Activated CD4-positive, alpha-beta T cell treated with anti-CD3 and anti-CD28 coated beads, Interleukin-2, amount 50 U/mL, for 4 hours (primary cell): ENCODE data around the gene ANKRD16.
"Not testable (repeated sequence)": the region's sequence is repeated elsewhere in the genome, so short reads cannot be mapped to it uniquely, and the experiment has no call there.

Experiments
- DNase-seq, 2 experiments: peaks; one replicate each; pipeline ENCODE4 v3.0.0-alpha.2; 2020

Gene ANKRD16

GRCh38 chr10:5871596-5871995 lies 18.1 kb downstream of the ANKRD16 start:
- no peak for DNase-seq

DNA sequence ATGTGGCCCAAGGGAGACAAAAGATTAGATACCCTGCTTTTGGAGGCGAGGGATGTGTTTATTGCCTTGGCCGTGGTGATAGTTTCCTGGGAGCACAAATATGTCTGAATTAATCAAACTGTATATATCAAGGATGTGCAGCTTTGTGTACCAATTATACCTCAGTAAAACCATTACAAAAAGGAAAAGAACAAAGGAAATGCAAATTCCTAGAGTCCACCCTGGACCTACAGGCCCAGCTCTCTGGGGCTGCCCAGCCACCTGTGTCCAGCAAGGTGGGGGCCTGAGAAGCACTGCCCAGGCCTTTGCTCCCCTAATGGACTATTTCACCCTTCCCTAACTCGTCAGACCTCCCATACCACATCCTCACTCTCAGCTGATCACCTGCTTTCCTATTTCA lies 20.5 kb downstream of the ANKRD16 start:
- DNase-seq, result no peak

DNA sequence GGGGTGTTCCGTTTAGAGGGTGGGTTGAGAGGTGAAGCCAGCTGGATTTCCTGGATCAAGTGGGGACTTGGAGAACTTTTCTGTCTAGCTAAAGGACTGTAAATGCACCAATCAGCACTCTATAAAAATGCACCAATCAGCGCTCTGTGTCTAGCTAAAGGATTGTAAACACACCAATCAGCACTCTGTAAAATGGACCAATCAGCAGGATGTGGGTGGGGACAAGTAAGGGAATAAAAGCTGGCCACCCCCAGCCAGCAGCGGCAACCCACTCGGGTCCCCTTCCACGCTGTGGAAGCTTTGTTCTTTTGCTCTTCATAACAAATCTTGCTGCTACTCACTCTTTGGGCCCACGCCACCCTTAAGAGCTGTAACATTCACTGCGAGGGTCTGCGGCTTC lies 21.3 kb downstream of the ANKRD16 start:
- DNase-seq, result not testable (repeated sequence)

- DNase-seq, result not testable (repeated sequence)
Measured at GRCh38 chr10:5867091-5867615, 22.5 kb downstream of the ANKRD16 start.

- not testable (repeated sequence) for DNase-seq
Measured at GRCh38 chr10:5866451-5867081, 23.1 kb downstream of the ANKRD16 start.

DNA sequence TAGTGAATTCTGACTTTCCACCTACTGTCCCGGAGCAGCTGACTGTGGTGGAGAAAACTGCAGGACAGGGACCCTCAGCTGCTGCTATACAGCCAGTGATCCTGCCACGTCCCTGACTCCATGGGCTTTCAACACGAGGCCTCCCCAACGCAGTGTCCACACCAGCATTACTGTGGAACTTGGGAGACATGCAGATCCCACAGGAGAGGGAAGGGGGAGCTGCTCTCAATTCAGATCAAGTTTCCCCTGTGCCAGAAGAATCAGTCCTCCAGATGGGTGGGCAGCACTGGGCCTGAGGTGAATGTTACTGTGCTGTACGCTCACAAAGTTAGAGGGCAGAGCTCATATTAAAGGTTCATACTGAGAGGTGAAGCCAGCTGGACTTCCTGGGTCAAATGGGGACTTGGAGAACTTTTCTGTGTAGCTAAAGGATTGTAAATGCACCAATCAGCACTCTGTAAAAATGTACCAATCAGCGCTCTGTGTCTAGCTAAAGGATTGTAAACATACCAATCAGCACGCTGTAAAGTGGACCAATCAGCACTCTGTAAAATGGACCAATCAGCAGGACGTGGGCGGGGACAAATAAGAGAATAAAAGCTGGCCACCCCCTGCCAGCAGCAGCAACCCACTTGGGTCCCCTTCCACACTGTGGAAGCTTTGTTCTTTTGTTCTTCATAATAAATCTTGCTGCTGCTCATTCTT lies 26.6 kb downstream of the ANKRD16 start:
- DNase-seq, result not testable (repeated sequence)

DNA sequence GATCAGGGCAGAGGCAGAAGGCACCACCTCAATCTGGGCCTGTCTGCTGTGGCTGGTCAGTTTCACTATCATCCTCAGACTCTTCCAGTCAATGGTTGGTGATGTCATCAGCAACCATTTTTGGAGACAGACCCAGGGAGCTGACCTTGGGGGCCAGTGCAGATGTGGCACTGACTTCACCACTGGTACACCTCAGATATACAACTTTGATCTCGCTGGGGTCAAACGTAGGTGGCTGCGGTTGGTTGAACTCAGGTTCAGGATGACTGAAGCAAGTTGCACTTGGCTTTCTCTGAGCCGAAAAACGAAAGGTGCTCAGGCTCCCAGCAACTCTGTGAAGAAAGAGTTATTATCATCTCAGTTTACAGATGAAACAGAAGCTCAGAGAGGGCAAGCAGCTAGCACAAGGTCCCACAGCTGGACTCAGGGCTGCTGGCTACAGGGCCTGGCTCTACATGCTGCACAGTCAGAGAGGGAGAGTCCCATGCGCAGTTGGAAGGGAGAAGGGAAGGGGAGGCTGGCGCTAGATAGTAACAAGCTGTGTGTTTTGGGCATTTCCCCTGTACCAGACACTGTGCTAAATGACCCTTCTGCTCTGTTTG lies 27.2 kb downstream of the ANKRD16 start:
- DNase-seq, result no peak

- DNase-seq, result no peak
Measured at GRCh38 chr10:5860066-5860465, 29.6 kb downstream of the ANKRD16 start.

DNA sequence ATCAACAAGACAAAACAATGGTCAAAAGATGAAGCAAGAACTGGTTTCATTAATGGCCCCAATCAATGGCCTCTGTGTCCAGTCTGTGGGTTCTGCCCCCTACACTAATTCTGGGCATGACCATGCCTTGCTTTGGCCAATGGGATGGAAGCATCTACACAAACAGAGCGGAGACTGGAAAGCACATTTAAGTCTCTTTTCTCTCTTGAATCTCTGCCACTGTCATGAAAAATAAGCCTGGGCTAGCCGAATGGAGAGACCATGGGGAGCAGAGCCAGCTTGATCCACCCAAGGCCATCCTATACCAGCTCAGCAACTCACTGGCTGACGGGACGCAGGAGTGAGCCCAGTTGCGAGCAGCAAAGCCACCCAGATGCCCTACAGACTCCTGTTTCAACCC lies 30.9 kb downstream of the ANKRD16 start:
- no peak for DNase-seq

- no peak for DNase-seq
Measured at GRCh38 chr10:5856701-5857004, 33.0 kb downstream of the ANKRD16 start.

GRCh38 chr10:5855979-5856700 lies 33.6 kb downstream of the ANKRD16 start:
- DNase-seq, result no peak

DNA sequence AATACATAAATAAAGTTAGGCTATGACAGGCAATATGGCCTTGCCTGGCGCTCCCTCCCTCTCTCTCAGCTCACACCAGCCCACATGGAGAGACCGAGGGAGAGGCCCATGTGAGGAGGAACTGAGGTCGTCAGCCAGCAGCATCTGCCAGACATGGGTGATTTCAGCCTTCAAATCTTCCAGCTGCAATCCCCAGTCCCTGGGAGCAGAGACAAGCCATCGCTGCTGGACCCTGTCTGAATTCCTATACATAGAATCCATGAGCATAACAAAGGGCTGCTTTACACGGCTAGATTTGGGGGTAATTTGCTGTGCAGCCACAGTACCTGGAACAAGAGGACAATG lies 35.6 kb downstream of the ANKRD16 start:
- no peak for DNase-seq

DNA sequence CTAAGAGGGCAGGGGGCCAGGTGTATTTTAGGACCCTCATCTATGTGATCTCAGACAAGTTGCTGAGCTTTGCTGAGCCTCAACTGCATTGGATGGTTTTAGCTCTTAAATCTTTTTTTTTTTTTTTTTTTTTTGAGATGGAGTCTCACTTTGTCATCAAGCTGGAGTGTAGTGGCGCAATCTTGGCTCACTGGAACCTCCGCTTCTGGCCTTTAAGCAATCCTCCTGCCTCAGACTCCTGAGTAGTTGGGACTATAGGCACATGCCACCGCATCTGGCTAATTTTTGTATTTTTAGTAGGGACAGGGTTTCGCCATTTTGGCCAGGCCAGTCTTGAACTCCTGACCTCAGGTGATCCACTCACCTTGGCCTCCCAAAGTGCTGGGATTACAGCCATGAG lies 43.0 kb downstream of the ANKRD16 start:
- DNase-seq, result not testable (repeated sequence)

- DNase-seq, result no peak
Measured at GRCh38 chr10:5844345-5845055, 45.2 kb downstream of the ANKRD16 start.

GRCh38 chr10:5843686-5844344 lies 45.9 kb downstream of the ANKRD16 start:
- DNase-seq, result no peak

DNA sequence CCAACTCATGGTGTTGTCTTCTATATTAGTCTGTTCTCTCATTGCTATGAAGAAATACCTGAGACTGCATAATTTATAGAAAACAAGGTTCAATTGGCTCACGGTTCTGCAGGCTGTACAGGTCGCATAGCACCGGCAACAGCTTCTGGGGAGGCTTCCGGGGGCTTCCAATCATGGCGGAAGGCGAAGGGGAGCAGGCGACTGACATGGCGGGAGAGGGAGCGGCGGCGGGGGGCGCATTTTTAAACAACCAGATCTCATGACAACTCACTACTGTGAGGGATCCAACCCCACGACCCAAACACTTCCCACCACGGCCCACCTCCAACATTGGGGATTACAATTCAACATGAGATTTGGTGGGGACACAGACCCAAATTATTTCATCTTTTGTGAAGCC lies 47.7 kb downstream of the ANKRD16 start:
- no peak for DNase-seq

DNA sequence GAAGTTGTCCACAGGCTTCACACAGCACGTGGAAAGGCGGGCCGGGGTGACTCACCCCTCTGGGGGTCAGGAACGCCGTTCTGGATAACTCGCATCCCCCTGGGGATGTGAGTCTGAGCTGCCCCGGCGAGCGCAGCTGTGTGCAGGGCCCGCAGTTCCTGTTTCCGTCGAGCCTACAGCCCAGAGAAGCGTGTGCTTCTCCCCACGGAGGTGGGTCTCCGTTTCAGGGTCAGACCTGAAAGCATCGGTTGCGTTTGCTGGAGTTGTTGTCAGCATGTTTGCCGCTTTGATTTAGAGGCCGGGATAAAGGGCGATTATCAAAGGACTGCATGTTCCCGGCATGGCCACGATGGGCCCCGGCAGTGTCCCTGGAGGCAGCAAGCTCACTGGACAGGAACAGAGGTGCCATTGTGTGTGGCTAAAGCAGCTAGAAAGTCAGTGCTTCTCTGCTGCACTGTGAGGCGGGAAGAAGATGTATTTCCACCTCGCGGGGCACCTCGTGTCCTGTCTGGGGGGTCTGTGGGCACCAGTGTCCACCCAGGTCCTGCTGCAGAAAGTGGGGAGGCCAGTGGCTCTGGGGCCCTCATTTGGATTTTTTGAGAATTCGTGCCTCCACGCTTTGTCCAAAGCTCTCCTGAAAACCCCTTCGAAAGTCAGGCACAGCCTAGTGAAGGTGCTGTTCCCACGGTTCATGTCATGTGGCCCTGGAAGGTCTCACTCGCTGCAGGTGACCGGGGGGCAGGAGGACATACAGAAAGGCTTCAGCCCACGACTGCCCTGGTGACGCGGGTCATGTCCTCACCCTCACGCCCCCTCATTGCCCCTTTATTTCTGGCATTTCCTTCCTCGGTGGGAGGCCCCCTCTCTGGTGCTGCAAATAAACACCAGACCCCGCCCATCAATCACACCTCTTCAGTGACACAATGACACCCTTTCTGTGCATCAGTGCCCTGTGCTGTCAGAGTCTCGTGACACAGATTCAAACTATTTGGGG lies 49.1 kb downstream of the ANKRD16 start:
- no peak for DNase-seq

DNA sequence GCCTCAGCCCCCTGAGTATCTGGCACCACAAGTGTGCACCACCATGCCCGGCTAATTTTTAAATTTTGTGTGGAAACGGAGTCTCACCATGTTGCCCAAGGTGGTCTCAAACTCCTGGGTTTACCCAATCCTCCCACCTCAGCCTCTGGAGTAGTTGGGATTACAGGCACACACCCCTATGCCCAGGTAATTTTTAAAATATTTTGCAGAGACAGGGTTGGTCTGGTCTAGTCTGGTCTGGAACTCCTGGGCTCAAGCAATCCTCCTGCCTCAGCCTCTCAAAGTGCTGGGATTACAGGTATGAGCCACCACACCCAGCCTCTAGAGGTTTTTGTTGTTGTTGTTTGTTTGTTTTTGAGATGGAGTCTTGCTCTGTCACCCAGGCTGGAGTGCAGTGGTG lies 53.5 kb downstream of the ANKRD16 start:
- DNase-seq, result not testable (repeated sequence)

DNA sequence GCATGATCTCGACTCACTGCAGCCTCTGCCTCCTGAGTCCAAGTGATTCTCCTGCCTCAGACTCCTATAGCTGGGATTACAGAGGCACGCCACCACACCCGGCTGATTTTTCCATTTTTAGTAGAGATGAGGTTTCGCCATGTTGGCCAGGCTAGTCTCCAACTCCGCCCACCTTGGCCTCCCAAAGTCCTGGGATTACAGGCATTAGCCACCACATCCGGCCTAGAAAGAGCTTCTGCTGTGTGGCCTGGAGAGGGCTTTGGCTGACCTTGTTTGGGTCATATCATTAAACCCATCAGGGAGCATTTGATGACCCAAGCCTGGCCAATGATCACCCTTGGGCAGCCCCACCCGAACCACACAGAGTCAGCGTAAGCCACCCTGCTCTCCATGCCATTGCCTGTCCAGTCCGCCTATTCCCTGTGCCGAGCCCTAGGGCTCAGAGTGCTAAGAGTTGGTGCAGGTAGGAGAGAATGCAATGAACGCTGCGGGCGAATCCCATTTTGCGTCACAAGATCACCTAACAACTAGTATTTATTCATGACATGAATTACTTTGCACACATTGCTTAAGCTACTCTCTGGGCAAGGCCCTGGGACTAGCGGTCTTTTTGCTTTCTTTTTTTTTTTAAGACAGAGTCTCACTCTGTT lies 54.1 kb downstream of the ANKRD16 start:
- DNase-seq, result no peak

- no peak for DNase-seq
Measured at GRCh38 chr10:5833814-5834213, 55.9 kb downstream of the ANKRD16 start.

DNA sequence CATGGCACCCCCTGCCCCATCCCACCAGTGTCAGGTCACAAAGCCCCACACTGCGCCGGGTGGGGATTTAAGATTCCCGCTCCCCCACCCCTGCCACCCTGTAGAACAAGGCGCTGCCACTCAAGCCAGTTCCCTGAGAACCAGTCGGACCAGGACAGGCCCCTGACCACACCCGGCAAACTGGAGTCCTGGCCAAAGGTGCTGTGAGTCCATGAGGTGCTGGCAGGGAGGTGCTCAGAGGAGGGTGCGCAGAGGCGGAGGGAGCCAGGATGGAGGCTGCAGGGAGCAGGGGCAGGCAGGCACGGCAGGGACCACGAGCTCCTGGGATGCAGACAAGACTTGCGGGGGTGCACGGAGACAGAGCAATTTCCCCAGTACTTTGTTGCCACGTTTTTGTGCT lies 56.7 kb downstream of the ANKRD16 start:
- no peak for DNase-seq
